Muscle of arm (tissue), 12 donors: ENCODE measurements around the gene EXOC7. TPM values are rescaled to one million over a fixed set of nuclear protein-coding genes. Genes with fewer than 3 reads are reported as not detected.

Experiments used
- DNase-seq: peaks from one replicate; pipeline ENCODE4 v3.0.0-alpha.2; 2013
- polyA plus RNA-seq, 12 donors: library from polyadenylated mRNA; unstranded; fragments of 120-200 nt; gene quantifications; one replicate each; pipeline ENCODE4 v1.2.1, GENCODE V29; 2013; ENCODE audit not compliant: insufficient read length in 12 of 12

EXOC7 gene
- polyA plus RNA-seq, 12 donors, result 56.3 to 120 (median 90.6) TPM

GRCh38 chr17:76139801-76140660 is 36.4 kb upstream of the EXOC7 start:
- DNase-seq, result no peak

- no peak for DNase-seq
Observed at GRCh38 chr17:76138896-76139752, 35.5 kb upstream of the EXOC7 start.

DNA sequence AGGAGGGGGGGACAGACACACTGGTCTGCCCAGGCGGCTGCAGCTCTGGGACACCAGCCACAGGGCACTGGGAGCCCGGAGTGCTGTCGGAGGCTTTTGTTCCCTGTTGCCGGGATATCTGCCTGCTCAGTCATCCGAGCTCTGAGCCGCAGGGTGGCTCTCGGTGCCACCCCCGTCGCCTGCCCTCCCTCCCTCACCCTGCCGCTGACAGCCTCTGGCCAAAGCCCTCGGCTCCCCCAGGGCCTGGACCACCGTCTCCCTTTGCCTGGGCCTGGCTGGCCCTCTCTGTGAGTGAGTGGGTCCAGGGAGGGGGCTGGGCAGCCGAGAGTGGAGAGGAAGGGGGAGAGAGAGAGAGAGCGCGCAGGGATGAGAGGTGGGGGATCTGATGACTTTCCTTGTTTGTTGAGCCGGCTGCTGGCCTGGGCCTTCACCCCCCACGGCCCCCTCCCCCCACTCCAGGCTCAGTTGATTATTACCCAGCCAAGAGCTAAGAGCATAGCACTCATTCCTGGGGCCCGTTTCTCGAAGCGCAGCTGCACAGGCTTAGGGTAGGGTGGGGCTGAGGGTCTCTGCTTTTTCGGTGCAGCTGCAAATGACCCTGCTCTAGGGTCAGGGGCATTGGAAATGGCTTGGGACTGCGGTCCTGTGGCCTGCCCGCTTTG is 34.8 kb upstream of the EXOC7 start:
- no peak for DNase-seq

- no peak for DNase-seq
Observed at GRCh38 chr17:76137351-76138233, 34.0 kb upstream of the EXOC7 start.

GRCh38 chr17:76137001-76137350 is 33.4 kb upstream of the EXOC7 start:
- DNase-seq, result no peak

DNA sequence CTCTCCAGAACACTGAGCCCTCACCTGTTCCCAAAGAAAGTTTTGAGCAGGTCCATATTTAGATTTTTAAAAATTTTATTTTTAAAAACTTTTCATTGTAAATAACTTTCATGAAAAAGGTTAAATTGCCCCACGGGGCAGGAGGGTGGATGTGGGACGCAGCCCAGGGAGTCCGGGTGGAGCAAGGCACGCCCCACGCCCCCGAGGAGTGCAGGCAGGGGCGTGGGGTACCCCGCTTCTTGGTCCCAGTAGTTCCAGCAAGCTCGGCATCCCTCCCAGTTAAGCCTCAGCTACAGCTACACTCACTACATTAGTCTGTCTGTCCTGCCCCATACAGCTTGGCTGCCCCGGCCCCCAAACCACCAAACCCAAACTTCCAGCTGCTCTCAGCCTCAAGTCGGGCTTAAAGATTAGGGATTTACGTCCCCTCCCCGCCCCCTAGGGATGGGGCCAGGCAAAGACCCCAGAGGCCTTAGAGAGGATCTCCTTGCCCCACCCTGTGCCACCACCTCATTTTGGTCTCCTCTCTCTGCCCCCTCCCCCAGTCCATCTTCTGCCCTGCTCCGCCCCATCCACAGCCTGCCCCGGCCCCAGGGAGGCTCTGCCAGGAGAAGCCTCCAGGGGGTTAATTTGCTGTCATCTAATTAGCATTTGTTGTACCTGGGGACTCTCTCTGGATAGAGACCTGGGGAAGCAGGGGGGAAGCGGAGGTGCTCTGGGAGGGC is 32.9 kb upstream of the EXOC7 start:
- DNase-seq, result no peak

DNA sequence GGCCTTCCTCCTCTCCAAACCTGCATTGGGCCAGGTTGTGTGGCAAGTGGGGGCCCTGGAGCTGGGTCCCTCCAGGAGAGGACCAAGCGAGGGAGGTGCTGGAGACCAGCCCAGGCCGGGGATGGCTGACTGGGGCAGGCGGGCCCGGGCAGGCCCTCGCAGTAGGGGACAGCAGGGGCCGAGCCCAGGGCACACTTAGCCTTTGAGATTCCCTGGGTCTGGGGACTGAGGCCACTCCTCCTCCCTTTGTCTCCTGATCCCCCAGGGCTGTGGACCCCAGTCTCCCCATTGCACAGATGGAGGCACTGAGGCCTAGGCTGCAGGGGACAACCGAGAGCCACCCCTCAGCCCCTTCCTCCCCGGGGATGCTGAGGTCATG is 32.2 kb upstream of the EXOC7 start:
- no peak for DNase-seq

DNA sequence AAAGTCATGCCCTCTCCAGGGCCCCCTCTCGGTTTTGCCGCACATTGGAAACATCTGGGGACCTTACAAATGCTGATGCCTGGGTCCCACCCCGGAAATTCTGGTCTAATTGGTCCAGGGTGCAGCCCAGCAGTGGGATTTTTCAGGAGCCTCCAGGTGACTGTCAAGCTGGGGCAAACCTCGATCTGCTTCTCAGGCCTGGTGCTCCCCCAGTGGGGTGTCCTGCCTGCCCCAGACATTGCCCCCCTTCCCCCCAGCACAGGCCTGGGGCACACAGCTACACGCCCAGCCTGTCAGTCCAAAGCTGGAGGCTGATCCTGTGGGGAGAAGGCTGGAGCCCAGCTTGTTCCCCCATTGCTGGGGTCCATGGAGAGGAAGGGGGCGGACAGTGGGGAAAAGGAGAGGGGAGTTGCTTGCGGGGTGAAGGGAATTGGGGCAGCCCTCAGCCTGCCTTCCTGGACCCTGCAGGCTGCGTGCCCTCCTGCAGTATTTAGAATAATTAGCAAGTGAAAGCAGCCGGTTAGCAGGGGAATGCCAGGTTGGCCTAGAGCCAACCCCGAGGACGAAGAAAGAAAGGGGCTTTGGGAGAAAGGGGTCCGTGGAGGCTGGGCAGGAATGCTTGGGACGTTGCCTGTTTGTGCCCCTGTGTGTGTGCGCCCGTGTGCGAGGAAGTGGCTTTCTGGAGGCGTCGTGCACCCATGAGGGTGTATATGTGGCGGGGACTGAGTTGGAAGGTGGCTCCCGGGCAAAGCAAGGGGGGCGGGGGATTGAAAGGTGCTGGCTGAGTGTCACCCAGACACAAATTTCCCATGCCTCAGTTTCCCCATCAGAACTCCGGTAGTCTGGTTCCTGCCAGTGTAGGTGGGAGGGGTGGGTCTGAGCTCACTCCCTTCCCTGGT is 31.6 kb upstream of the EXOC7 start:
- no peak for DNase-seq

GRCh38 chr17:76132574-76133338 is 29.2 kb upstream of the EXOC7 start:
- DNase-seq, result no peak

DNA sequence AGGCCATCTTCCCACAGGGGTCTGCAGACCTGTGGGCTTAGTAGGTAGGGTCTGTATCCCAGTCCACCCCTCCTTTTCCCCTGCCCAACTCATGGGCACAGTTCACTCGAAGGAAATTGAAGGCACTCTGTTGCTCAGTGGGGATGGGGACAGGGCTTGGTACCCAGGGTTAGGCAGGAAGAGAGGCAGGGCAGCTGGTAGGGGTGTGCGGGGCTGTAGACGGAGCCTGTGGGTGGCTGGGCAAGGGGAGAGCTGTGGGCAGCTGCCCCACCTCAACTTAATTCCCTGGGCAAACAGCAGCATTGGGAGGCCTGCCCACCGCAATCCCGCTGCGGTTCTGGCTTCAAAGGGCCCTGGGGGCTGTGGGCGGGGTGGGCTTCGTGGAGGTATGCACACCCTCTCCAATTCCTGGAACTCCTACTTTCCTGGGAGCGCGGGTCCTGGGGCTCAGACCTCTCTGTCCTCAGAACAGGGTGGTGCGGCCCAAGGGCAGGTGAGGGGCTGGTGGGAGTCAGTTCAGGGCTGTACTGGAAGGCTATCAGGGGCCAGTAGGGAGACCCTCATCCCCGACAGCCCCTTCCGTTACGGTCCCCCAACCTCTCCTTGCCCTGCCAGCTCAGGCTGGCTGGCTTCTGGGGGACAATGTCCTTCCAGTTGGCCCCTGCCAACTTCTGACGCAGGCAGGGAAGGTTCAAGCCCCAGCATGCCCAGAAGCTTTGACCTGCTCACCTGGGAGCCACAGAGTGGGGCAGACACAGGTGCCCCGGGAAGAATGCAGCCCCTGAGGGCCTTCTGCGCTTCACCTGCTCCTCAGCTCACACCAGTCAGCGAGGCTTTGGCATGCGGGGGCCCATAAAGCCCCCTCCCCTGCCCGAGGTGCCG is 28.3 kb upstream of the EXOC7 start:
- DNase-seq, result no peak

DNA sequence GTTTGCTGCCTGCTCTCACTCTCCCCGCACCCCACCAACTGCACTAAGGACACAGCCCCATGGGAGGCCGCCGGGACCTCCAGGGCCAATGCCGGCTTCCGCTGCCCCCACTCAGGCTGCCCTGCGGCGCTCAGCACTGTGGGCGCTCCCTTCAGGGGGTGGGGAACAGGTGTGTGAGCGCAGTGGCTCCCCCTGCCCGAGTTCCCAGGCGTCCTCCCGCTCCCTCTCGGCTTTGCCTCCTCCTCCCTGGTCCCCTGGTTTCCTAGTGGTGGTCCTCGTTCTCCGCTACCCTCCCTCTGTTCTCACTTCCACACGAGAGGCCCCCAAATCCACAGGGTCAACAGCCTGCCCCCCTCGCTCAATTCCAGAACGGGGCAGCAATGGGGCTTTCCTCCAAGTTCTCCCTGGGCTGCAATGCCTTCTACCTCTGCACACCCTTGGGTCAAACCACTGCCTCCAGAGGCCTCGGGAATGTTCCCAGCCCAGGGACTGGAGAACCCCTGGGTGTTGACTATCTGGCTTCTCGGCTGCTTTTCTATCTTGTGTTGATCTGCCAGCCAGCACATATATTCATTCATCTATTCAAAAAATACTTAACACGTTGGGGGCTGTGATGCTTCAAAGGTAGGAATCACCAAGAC is 27.6 kb upstream of the EXOC7 start:
- DNase-seq, result no peak

DNA sequence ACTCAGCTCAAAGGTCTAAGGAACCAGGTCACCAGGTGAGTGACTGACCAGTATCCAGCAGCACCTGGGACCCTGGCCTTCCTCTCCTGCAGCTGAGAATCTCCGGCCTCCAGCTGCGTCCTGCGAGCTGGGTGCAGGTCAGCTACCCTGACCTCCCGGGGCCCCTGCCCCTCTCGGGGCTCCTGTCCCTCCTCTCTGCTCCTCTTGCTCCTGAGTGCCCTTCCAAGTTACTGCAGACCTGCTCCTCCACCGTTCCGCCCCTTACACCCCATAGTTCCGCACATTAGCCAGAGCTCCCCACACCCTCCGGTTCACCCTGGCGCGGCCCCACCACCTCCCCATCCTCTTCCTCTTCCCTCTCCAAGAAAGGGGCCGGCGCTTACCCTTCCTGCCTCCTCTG is 26.9 kb upstream of the EXOC7 start:
- no peak for DNase-seq

- no peak for DNase-seq
Observed at GRCh38 chr17:76125922-76126321, 22.3 kb upstream of the EXOC7 start.

- no peak for DNase-seq
Observed at GRCh38 chr17:76125391-76125675, 21.7 kb upstream of the EXOC7 start.

DNA sequence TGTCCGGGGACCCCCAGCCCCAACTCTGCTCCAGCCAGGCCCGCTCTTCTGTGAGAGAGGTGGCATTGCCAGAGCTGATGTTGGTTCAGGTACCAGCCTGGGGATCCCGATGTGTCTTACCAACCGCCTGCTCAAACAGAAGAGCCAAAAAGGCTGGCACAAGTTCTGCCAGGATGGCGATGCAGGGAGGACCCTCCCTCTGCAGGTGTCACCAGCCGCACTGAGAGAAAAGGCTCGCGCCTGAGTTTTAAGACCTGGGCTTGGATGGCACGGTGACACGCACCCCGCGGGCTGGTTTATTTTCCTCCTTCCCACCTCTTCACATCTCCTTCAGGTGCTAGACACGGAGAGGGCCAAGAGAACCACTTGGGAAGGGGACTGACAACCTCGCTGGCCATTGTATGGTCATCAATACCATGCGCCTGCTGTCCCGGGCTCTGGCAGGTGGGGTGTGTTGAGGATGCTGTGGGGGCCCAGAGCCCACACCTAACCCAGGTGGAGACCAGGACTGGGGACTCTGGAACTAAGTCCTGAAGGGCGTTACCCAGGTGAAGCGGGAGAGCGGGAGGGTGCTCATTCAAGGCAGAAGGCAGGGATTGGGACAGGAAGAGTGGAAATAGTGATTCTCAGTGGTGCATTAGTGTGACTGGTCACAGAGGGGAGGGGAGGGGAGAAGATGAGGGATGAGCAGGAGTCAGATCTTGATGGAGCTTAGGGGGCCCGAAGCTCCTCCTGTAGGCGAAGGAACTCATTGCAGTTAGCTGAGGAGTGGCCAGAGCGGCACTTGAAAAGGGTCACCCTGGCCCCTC is 21.2 kb upstream of the EXOC7 start:
- DNase-seq, result no peak

- DNase-seq, result no peak
Observed at GRCh38 chr17:76123749-76124581, 20.4 kb upstream of the EXOC7 start.
